Fibroblast of skin of abdomen (primary cell): ENCODE measurements around the gene MAD1L1.
"Not testable (repeated sequence)": the region's sequence is repeated elsewhere in the genome, so short reads cannot be mapped to it uniquely, and the experiment has no call there.

ENCODE experiments used
- DNase-seq: peaks from one replicate; pipeline ENCODE4 v3.0.0-alpha.2; 2013

The MAD1L1 gene

DNA sequence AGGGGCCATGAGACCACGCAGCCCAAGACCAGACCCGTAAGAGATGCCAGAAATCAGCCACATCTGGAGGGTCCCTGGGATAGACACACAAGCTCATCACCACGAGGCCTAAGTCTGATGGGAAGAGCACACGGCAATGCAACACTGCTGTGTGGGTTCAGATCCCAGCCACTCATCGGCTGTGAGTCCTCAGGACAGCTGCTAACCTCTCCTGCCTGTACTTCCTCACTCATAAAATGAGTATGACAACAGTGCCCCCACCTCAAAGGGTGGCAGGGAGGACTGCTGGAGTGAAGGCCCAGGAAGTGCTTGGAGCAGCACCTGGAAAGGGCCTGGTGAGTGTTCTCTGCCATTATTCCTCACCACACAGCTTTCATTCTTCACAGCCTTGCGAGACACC lies 60.9 kb downstream of the MAD1L1 start:
- no peak for DNase-seq

DNA sequence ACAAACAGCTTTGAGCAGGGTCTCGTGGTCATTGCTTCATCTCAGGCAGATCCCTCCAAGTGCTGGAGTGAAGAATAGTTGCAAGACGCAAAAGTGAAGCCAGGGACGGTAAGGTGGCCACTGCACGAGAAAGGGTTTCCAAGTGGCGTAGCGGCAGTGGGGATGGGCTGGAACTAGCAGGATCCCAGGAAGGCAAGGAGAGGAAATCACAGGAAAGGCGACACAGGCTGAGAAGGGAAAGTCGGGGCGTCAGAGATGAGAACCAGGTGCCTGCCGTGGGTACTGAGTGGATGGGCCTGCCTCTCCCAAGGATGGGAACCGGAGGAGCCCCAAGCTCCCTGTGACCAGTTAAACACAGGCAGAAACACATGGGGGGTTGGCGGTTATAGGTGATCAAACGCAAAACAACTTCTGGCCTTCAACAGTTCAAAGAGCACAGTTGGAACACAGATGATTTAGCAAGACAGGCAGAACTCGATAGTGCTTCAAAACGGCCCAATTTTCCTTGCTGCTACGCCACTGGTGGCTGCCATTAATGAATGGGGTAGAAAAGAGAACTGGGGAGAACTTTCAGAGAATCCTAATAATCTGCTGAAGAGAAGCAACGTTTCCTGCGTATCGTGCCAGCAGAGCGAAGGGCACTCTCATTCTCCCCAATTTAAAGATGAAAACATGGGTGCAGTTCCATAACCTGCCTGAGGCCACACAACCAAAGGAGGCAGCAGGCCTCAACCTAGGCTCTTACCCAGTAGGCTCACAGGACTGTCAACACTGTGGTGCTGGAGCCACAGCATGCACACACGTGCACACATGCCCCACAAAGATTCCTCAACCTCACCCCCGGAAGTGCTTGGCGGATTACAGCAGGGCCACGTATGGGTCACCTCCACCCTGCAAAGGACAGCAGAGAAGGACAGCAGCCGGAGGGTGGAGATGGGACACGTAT lies 61.9 kb downstream of the MAD1L1 start:
- DNase-seq, result no peak

DNA sequence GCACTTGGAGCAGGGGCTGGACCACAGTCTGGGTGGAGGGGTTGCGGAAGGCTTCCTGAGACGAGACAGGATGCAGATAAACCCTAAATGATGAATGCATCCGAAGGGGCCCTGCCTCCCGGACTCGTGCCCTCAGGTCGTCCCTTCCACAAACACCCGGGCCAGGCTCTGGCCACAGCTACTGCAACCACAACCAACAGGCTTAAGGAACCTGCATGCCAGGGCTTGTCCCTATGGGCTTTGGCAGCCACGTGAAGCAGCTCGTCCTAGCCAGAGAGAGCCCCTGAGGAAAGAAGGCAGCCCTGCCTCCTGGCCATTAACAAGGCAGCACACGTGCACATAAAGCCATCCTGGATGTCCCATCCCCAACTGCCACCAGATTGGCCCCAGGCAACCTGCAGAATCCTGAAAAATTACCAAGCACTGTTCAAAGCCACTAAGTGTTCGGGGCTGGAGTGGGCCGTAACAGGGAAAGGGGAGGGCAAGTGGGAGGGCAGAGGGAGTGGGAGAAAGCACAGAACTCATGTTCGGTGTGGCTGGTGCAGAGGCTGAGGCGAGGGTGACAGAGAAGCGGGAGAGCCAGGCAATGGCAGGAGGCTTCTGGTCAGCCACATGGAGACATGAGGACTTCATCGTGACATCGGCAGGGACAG lies 62.7 kb downstream of the MAD1L1 start:
- DNase-seq, result no peak

DNA sequence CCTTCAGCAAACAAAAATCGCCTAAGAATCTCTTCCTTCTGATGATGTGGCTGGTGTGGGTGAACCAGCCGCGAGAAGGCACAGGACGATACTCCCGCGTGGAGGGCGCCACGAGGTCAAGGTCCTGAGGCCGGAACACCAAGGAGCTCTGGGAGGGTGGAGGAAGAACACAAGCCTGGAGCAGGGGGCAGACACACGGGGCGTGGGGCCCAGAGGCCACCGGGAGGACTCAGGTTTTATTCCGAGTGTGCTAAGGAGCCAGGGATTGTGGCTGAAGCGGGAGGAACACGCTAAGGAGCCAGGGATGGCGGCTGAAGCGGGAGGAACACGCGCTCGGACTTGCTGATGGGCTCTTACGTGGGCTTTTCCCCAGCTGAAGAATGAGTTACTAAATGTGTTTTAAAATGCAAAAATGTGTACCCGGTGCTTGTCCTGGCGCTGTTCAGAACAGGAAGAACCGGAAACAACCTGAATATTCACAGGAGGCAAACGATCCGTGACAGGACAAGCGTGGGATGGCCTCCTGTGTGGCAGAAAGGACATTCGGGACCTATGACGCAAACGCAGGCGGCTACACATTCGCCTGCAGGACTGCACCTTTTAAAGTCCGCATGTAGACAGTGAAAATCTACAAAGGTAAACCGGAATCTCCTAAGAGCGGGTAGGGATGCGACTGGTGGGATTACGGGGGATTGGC lies 64.0 kb downstream of the MAD1L1 start:
- DNase-seq, result no peak

DNA sequence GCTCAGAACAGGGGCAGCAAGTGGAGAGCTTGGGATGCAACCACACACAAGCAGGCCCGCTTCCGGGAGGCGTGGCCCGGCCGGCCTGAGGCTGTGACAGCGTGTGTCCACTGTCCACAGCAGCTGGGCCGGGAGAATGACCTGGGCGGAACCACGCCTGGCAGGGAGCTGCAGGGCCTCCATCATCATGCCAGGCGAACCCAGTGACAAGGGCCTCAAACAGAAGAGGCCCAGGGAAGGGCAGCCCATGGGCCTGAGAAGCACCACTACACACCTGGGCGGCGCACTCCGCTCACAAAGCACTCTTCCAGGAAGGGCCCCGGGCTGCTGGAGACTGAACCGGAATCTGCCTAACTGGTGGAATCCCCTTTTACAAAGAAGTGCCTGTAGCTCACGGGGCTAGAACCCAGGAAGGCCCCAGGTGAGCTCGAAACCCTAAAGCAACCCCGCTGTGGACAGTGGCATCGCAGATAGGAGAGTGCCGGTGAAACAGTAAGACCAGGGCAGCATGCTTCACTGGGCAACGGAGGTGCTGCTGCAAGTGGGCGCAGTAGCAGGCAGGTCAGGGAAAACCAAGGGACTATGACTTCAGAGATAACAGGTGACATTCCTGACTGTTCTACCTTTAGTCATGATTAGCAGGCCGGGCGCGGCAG lies 66.0 kb downstream of the MAD1L1 start:
- DNase-seq, result no peak

DNA sequence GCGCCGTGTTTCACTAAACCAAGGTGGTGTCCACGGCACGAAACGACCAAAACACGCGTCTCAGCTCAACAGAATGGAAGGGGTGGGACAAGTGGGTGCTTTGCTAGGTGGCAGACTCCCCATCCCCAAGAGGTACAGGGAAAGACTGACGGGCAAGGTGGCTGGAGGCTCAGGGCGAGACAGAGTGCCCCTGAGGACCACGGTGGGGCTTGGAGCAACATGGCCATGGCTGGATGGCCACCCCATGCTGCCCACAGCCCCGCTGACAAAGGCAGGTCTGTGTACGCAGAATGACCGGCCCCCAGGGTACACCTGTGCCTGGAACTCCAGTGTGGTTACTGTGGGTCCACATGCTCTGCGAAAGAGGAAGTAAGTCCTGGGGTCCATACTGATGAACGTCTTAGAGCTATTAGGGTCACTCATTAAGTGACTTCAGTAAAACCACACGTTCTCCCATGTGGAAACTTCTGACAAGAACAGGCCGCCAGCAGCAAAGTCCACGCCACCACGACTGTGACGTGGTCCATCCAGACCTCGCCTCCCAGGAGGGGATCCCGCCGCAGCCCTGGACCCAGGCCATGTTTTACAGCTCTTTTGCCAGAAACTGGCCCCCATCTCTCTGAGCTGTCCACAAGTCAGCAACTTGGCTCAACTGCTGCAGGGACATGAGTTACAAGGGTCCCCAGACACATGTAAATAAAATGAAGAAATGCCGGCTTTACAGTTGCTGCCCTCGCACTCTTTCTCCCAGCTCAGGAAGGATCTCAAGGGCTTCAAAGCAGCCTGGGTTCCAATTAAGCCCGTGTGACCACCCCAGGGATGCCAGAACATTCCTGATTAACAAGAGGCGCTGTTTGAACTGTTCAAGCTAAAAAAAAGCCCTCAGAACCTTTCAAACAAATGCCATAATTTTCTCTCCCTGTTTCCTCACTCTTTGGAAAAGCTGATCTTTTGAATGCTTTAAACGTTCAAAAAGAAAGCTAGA lies 66.8 kb downstream of the MAD1L1 start:
- no peak for DNase-seq

DNA sequence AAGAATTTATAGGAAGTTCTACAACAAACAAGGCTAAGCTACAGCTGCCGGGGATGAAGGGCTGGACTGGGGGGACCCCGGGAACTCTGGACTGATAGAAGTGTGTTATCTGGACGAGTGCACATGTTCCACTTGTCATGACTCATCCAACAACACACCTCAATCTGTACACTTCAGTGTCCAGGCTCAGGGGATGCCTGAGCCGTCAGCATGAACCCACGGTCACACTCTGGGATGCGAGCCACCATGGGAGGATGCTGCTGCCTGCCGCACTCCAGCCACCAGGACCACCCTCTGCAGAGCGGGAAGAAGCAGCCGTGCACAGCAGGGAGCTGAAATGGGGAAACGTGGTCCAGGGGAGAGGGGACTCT lies 67.5 kb downstream of the MAD1L1 start:
- no peak for DNase-seq

DNA sequence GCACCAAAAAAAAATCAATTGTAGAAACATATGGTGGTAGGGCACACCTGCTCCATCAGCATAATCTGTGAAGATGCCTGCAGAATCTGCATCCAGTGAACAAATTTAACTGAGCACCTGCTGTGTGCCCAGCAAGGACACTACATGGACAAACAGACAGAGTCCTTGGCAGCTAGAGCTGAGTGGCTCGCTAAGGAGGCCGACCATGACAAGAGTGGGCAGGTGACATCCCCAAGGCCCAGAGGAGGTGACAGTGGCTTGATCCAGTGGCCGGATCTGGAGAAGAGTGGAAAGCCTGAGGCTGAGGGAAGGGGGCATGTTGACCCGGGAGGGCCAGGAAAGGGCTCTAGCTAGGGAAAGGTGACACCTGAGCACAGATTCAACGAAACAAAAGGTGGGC lies 68.1 kb downstream of the MAD1L1 start:
- DNase-seq, result no peak

DNA sequence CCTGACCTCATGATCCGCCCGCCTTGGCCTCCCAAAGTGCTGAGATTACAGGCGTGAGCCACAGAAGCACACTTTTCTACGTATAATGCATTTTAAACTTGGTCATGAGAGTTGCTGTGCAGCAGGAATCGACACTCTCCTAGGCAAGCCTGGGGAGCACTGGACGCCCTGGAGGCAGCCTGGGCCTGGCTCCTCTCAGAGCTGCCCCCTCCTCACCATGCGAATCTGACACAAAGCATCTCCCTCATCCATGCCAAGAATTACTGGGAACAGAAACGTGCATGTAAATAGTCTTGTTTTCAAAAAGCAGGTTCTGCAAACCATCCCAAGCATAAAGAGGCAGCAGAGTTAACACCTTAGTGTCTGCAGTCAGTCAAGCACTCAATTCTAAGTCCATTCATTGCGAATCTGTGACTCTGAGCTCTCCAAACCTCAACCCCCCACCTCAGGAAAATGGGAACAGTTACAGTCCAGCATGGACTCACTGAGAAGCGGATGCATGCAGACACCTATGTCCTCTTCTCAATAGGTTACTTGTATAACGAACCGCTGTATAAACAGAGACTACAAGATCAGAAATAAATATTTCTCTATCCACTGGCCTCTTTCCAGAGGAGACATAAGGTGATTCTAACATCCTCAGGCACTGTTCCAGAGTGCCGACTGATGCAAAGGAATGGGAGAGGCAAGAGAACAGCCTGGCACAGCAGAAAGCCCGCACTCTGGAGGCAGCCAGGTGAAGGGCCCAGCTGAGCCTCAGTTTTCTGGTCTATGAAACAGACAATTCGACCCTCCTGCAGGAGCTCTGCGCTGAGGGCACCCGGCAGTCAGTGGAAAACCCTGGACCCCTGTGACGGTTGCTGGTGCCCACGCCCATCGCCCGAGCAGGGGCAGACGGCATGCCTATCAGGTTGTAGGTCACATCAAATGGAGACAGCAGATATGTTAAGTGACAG lies 68.9 kb downstream of the MAD1L1 start:
- no peak for DNase-seq

DNA sequence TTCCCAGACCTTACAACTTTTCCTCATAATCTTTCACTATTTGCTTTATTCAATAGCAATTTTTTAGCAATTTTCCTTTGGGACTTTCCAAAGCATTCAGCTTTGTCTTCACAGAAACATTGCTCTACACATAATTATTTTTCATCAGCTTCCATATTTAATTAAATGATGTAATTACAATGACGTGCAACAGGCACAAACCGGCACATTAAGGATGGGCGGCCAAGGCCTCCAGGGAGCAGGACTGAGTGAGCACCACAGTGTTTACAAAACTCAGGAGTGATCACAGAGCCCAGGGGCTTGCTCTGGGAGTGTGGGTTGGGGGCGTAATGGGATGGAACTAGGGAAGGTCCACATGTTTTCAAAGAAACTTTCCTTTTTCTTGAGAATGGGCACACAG lies 69.8 kb downstream of the MAD1L1 start:
- DNase-seq, result peak; percentile 20

DNA sequence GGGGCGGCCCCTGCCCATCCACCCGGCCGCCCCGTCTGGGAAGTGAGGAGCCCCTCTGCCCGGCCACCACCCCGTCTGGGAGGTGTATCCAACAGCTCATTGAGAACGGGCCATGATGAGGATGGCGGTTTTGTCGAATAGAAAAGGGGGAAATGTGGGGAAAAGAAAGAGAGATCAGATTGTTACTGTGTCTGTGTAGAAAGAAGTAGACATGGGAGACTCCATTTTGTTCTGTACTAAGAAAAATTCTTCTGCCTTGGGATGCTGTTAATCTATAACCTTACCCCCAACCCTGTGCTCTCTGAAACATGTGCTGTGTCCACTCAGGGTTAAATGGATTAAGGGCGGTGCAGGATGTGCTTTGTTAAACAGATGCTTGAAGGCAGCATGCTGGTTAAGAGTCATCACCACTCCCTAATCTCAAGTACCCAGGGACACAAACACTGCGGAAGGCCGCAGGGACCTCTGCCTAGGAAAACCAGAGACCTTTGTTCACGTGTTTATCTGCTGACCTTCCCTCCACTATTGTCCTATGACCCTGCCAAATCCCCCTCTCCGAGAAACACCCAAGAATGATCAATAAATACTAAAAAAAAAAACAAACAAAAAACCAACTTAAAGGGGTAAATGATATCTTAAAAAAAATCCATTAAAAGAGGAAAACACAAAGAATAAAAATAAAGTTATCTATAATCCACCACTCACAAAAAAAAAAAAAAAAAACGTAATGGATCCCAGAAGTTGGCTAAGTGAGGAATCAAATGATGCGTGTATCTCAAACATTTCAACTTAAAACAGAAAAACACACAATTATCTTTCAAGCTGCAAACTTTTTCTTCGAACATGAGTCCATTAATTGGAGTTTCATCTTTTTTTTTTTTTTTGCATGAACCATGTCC lies 70.5 kb downstream of the MAD1L1 start:
- DNase-seq, result not testable (repeated sequence)

DNA sequence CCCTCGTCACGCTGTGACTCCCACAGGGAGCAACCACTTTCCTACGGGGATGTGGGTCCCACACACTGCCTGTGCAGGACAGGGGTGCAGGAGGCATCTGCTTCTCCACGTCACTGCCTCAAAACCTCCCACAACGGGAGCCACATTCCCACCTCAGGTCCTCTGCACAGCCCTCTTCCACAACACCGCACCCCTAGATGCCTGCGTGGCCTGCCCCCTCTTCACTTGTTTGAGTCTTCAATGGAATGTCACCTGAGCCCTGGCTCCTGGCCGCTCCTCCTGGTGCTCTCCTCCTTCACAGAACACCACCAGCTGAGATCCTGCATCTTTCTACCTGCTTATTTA lies 73.6 kb downstream of the MAD1L1 start:
- no peak for DNase-seq

DNA sequence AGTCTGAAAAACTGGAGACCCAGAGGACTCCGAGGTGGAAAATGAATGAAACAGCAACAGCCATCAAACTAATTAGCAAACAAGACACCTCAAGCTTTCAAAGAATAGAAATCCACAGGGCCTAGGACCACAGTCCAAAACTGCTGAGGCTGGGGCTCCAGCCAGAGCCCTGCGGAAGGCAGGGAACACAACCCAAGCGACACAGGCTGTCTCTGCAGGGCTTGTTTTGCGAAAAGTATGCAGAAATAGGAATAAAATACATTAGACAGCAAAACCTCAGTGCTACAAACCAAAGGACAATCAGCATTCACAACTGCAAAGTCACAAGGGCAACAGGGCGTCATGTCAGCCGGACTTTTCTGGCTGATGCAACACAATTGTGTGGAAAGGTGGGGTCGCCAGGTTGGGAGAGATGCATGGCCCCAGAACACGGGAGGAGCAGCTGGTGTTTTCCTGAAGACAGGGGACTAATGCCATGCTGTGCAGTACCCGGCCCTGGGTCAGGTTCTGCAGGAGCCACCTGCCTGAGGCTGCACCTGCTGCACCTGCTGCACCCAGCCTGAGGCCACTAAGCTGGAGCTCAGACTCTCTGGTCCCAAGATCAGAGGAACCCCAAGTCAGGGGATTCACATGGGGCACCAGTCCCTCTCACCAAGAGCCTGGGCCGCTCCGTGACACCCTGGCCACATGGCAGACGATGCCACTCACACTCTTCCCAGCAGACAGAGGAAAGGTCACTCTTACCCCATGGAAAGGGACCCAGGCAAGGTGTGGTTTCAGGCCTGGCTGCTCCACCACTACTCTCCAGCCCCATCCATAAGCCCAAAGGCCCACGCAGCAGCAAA lies 74.2 kb downstream of the MAD1L1 start:
- no peak for DNase-seq

DNA sequence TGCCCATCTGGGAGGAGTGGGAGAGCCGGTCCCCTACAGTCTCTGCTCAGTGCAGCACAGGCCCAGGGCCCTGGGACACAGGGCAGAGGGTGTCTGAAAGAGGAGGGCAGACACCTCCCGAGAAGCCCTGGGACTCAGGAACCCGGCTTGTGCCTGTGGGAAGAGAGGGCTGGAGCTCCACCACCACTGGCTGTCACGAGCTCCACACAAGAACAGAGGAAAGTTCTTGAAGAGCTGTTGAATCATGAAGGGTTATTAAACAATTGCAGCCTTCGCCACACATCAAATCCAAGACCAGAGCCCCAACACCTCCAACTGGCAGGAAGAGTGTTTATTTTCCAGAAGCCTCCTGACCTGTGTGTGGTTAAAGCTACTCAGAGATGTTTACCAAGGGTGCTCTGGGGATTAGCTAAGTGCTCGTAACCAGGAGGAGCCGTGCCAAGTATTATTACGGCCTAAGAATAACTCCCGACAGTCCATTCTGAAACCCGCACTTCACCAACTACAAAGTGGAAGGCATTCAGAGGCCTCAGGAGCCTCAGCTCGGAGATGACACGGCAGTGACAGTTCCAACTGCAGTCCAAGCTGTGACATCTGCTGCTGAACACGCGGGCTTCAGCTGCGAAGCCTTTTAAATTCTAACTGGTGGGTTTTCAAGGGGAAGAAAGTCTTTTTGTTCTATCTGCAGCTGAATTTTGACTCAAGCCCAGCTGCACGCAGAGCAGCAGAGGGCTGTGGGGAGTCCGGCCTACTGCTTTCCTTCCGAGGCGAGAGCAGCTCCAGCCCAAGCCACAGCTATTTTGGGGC lies 75.1 kb downstream of the MAD1L1 start:
- DNase-seq, result peak; percentile 82

DNA sequence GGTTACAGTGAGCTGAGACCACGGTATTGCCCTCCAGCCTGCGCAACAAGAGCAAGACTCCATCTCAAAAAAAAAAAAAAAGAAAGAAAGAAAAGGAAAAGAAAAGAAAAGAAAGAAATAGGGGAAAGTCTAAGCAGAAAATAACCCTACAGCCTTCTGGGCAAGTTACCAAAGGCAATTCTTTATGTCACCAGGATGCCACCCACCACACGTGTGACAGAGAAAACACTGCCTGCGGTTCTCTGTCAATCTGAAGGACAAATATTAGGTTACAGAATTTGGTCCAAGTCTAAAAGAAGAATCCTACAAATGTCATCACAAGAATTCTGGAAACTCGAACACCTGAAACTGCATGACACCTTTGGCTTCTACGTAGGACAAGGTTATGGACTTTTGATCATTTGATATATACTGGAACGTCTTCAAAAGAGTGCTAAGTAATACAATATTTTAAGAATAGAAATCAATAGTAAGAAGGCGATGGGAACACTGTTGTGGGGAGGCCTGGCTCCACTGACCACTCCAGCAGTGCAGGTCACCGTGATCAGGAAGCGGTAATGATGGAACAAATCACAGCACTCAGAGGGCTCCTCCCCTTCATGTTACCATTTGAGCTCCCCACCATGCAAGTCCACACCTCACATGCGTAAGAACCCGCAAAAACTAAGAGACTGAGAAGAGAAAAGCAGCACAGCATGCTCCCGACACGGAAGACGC lies 75.8 kb downstream of the MAD1L1 start:
- no peak for DNase-seq

DNA sequence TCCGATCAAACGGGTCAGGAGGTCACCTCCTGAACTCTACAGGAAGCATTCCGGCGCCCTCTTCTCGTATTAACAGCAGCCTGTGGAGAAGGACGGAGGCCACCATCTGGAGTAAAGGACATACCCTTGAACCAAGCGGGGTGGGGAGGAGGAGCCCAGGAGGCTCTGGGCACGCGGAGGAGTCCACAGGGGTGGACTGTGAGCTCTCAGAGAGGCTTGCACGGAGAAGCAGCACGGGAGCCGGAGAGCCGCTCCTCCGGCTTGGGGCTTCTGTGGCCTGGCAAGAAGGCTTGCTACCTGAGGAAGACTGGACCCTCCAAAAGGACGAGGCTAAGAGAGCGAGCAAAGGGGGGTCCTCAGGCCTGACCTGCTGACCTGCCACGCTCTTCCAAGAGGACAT lies 77.9 kb downstream of the MAD1L1 start:
- DNase-seq, result no peak

DNA sequence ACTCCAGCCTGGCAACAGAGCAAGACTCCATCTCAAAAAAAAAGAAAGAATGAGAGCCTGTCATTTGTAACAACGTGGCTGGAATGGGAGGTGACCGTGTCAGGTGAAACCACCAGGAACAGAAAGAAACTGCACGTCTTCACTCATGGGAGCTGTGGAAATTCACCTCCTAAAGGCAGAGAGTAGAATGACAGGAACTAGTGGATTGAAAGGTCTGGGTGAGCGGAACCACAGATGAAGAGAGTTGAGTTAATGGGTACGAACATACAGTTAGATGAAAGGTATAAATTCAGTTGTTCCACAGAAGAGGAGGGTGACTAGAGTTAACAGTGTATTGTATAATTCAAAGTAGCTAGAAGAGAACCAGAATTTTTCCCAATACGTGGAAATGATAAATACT lies 78.6 kb downstream of the MAD1L1 start:
- no peak for DNase-seq
